Measurements from ENCODE around the gene DHRS4L2. TPM values are rescaled to one million over a fixed set of nuclear protein-coding genes. Genes with fewer than 3 reads are reported as not detected.
"Not testable (repeated sequence)": the region's sequence is repeated elsewhere in the genome, so short reads cannot be mapped to it uniquely, and the experiment has no call there.

The DHRS4L2 gene
- total RNA-seq, 2 donors from 2014 or later: 10.6 to 17.6 TPM

DNA sequence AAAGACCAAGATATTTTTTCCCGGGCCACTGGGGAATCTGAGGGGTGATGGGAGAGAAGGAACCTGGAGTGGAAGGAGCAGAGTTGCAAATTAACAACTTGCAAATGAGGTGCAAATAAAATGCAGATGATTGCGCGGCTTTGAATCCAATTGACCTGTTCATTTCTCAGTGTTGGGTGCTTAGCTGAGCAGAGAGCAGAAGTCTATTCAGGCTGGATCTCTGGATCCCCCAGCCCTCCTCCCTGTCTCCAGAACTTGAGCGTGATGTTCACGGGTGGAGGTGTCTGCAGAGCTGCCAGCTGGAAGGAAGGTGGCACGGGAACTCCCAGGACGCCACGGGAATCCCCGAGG lies 19.6 kb upstream of the DHRS4L2 start:
- H3K4me3 ChIP-seq: peak overlapping the region in 1 of 2 donors; percentile 46
- H3K4me1 ChIP-seq; H3K27ac ChIP-seq; DNase-seq (ENCODE audit: low spot score); H3K27me3 ChIP-seq; H3K36me3 ChIP-seq; H3K9me3 ChIP-seq: not testable (repeated sequence)

DNA sequence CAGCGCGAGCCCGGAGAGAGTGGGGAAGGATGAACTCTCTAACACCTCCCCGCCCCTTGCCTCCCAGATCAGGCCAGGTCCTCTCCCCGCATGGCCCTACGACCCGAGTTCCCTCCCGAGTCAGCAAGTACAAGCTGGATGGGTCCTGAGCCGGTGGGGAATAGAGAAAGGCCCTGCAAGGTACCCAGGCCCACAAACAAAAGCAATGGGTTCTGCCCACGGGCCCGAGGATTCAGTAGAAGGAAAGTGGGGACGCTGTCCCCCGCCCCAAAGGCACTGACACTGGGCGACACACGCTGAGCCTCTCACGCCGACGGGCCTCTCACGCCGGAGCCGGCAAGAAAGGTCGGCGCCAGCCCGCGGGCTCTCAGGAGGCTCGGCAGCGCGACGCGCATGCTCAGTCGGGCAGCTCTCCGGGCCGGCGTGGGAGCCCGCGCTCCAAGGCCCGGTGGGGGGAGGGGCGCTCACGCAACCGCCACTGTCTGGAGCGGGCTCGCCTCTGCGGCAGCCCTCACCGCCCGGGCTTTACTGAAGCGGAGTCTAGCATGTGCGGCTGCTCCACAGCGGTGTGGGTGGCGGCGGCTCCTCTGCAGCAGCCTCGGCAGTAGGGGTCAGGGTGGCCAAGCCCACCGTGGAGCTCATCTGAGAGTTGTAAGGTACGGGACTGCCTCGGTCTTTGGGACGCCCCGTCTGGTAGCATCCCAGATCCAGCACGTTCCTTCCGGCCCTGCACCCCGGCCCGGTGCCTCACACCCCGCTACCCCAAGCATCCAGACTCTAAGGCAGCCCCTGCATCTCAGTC lies 19.0 kb upstream of the DHRS4L2 start:
- not testable (repeated sequence) for H3K36me3 ChIP-seq

DNA sequence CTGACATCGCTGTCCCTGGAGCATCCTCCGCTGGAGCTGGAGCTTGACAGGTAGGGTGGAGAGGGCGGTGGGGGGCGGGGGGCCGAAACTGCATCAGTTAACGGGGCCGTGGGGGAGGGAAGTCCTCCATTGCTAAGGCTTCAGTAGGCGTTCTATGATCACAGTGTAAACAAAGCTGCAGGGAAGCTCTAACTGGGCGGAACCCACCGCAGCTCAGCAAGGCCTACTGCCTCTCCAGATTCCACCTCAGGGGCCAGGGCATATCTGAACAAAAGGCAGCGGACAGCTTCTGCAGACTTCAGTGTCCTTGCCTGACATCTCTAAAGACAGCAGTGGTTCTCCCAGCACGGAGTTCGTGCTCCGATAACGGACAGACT lies 18.5 kb upstream of the DHRS4L2 start:
- H3K36me3 ChIP-seq; H3K4me3 ChIP-seq; H3K4me1 ChIP-seq; DNase-seq (ENCODE audit: low spot score); H3K27ac ChIP-seq; H3K9me3 ChIP-seq; H3K27me3 ChIP-seq: not testable (repeated sequence)

More for the DNA sequence above, 19.0 kb upstream of the DHRS4L2 start:
- not testable (repeated sequence) for H3K9me3 ChIP-seq; H3K27ac ChIP-seq; H3K27me3 ChIP-seq; DNase-seq (ENCODE audit: low spot score); H3K4me1 ChIP-seq
- H3K4me3 ChIP-seq: peak overlapping the region; percentile 39 to 46

DNA sequence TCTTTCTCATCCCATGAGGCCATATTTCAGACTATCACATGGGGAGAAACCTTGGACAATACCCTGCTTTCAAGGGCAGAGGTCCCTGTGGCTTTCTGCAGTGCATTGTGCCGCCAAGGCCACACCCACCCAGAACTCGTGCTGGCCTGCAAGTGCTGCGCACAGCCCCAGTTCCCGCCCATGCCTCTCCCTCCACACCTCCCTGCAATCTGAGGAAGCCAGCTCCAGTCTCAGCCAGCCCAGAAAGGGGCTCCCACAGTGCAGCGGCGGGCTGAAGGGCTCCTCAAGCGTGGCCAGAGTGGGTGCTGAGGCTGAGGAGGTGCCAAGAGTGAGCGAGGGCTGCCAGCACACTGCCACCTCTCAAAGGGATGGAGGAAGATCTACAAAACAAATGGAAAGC lies 15.6 kb upstream of the DHRS4L2 start:
- H3K36me3 ChIP-seq; H3K4me1 ChIP-seq; H3K4me3 ChIP-seq; H3K27ac ChIP-seq; H3K27me3 ChIP-seq; DNase-seq (ENCODE audit: low spot score); H3K9me3 ChIP-seq: not testable (repeated sequence)

DNA sequence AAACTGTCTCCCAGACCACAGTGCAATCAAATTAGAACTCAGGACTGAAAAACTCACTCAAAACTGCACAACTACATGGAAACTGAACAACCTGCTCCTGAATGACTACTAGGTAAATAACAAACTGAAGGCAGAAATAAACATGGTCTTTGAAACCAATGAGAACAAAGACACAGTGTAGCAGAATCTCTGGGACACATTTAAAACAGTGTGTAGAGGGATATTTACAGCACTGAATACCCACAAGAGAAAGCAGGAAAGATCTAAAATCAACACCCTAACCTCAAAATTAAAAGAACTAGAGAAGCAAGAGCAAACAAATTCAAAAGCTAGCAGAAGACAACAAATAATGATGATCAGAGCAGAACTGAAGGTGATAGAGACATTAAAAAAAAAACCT lies 14.7 kb upstream of the DHRS4L2 start:
- H3K27ac ChIP-seq; H3K4me1 ChIP-seq; H3K9me3 ChIP-seq; H3K27me3 ChIP-seq; H3K36me3 ChIP-seq; DNase-seq (ENCODE audit: low spot score); H3K4me3 ChIP-seq: not testable (repeated sequence)

DNA sequence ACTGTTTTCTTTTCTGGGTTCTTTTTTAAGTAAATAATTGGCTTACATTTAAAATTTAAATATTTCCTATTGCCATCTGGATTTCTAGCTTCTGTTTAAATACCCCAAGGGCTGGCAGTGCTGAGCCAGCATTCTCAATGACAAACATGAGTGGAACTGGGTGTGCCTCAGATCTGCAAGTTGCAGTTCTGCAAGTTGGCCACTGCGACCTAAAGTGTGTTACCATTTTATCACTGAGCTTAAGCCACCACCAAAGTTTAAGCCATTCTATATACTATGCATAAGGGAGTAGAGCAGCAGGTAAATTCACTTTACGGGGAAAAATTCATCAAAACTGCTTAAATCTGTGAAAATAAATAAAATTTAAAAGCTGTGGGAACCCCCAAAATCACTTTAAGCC lies 11.5 kb upstream of the DHRS4L2 start:
- H3K9me3 ChIP-seq; H3K27ac ChIP-seq; H3K27me3 ChIP-seq; DNase-seq (ENCODE audit: low spot score); H3K36me3 ChIP-seq; H3K4me1 ChIP-seq; H3K4me3 ChIP-seq: not testable (repeated sequence)
- TF ChIP-seq, protein P1, sequence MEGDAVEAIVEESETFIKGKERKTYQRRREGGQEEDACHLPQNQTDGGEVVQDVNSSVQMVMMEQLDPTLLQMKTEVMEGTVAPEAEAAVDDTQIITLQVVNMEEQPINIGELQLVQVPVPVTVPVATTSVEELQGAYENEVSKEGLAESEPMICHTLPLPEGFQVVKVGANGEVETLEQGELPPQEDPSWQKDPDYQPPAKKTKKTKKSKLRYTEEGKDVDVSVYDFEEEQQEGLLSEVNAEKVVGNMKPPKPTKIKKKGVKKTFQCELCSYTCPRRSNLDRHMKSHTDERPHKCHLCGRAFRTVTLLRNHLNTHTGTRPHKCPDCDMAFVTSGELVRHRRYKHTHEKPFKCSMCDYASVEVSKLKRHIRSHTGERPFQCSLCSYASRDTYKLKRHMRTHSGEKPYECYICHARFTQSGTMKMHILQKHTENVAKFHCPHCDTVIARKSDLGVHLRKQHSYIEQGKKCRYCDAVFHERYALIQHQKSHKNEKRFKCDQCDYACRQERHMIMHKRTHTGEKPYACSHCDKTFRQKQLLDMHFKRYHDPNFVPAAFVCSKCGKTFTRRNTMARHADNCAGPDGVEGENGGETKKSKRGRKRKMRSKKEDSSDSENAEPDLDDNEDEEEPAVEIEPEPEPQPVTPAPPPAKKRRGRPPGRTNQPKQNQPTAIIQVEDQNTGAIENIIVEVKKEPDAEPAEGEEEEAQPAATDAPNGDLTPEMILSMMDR (IDR thresholded peaks at IDR 0.05): peak in 1 of 2 donors; percentile 32

DNA sequence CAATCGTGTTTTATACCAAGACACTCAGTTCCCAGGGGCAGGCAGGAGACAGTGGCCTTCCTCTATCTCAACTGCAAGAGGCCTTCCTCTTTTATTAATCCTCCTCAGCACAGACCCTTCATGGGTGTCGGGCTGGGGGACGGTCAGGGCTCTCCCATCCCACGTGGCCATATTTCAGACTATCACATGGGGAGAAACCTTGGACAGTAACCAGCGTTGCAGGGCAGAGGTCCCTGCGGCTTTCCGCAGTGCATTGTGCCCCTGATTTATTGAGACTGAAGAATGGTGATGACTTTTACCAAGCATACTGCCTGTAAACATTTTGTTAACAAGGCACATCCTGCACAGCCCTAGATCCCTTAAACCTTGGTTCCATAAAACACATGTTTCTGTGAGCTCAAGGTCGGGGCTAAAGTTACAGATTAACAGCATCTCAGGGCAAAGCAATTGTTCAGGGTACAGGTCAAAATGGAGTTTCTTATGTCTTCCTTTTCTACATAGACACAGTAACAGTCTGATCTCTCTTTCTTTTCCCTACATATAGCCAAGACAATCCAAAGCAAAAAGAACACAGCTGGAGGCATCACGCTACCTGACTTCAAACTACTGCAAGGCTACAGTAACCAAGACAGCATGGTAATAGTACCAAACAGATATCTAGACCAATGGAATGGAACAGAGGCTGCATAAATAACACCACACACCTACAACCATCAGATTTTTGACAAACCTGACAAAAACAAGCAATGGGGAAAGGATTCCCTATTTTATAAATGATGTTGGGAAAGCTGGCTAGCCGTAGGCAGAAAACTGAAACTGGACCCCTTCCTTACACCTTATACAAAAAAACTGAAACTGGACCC lies 6.5 kb upstream of the DHRS4L2 start:
- not testable (repeated sequence) for H3K27ac ChIP-seq; H3K36me3 ChIP-seq; H3K9me3 ChIP-seq; DNase-seq (ENCODE audit: low spot score); H3K4me3 ChIP-seq; H3K4me1 ChIP-seq; H3K27me3 ChIP-seq

DNA sequence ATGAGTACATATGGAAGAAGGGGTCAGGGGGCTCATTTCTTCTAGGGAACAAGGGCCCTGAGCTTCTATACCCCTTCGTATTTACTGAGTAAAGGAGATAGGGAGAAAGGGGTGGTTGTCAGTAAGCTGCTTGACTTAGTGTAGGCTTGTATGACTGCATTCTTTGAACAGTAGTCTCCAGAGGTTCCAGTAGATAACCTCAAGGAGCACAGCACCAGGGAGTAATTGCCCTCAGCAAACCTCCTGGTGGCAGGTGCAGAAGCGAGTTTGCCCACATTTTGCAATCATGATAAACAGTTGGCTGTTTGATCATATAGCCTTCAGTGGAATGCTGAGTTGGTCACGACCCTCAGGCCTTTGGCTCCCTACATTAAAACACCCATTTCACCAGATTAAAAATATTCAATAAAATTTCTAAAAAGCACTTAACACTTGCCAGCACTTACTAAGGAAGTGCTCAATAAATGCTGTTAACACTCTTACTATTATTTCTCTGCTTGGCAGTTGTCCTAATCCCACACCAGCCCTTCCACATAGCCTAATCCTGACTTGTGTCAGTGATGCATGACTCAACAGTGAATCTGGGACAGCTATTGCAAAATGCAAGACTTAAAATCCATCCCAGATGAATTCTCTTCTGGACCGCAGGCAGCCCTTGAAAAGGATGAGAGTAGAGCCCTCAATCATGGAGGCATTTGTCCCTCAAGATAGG lies 3.7 kb upstream of the DHRS4L2 start:
- Histone ChIP-seq H3K4me3 (no peak overlapping the region), H3K27ac (peak overlapping the region in 1 of 2 donors; percentile 35), H3K27me3 (no peaks in the 10 kb centered on the region), H3K9me3 (no peaks in the 10 kb centered on the region), H3K4me1 (peaks cover 0 to 15% of the 10 kb centered on the region in 2 donors), H3K36me3 (no peaks in the 10 kb centered on the region)
- DNase-seq (ENCODE audit: low spot score): no peak
- TF ChIP-seq, protein P1 (IDR thresholded peaks at IDR 0.05): no peak

DNA sequence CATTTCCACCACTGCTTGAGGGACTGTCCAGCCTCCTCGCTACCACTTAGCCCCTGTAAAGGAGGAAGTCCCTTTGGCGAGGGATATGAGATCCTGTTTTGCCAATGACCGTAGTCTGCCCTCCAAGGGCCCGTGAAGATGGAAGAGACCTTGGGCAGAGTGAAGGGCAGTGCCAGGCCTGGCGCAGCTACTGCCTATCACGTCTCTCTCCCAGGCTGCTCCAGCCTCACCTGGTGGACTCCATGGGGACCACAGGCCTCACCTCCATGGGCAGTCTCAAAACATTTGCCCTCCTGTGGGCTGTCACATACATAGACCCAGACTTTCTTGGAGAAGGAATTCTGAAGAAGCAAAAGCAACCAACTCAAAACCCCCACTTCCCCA lies 514 bp upstream of the DHRS4L2 start:
- H3K9me3 ChIP-seq; H3K36me3 ChIP-seq; DNase-seq (ENCODE audit: low spot score); H3K27me3 ChIP-seq: not testable (repeated sequence)
- H3K4me3 ChIP-seq: peak overlapping the region; percentile 28 to 45
- H3K4me1 ChIP-seq: peaks cover 0 to 15% of the 10 kb centered on the region in 2 donors
- peak overlapping the region; percentile 57 to 69 for H3K27ac ChIP-seq

DNA sequence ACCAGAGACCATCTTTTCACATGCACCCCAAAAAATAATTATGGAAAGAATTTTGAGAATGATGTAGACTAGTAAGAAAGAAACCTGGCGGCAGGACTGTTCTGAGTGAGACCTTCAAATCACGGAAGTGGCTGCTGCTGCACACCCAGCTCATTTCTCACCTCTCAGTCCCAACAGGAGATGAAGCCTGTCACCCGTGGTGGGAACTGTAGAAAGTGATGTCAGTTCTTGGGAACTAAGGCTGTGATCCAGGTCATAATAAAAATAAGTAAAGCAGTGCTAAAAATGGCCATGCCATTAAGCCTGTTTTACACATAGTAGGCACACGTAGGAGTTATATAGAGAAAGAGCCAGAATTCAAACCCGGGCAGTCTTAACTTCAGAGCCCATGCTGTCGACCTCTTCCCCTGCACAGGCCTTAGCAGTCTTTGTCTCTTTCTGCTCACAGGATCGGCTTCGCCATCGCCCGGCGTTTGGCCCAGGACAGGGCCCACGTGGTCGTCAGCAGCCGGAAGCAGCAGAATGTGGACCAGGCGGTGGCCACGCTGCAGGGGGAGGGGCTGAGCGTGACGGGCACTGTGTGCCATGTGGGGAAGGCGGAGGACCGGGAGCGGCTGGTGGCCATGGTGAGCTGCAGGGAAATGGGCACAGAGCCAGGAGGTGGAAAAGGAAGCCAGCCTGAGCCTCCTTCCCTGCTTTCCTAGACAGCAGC lies 1.2 kb downstream of the DHRS4L2 start:
- not testable (repeated sequence) for H3K9me3 ChIP-seq; H3K36me3 ChIP-seq; H3K27me3 ChIP-seq; H3K4me3 ChIP-seq; H3K27ac ChIP-seq; DNase-seq (ENCODE audit: low spot score)
- H3K4me1 ChIP-seq: peaks cover 0 to 15% of the 10 kb centered on the region in 2 donors

DNA sequence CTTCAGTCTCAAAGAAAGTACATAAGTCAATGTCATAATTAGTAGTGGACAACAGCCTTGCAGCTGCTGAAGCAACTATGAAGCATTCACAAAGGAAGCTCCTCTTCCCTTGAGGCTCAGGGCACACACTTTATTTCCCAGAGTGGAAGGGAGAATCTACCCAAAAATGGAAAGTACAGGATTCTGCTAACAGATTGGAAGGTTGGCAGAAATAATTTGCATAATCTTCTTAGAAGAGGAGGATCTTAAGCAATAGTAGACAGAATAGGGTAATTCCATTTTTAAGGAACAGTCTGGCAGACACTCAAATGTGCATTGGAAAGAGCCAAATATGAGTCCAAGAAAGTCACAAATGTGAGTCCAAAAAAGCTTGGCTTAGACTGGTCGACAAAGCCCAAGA lies 2.2 kb downstream of the DHRS4L2 start:
- not testable (repeated sequence) for H3K4me3 ChIP-seq; H3K36me3 ChIP-seq; H3K27me3 ChIP-seq; DNase-seq (ENCODE audit: low spot score); H3K27ac ChIP-seq; H3K9me3 ChIP-seq
- H3K4me1 ChIP-seq: peaks cover 0 to 15% of the 10 kb centered on the region in 2 donors

DNA sequence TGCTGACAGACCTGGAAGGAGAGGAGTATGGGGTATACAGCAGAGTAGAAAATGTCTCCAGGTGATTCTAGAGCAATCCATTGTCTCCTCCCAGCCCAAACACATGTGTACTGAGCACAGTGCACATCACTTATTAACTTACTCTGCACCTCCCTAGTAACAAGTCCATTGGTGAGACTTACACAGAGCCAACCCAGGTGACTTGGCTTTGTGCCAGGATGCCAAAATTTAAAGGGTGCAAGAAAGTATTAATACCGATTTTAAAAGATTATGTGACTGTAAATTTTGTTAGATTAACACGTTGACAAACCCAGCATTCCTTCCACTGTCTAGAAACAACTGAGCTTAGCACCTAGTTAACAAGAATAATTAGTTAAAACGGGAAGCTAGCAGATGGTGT lies 4.3 kb downstream of the DHRS4L2 start:
- DNase-seq (ENCODE audit: low spot score); H3K27me3 ChIP-seq; H3K27ac ChIP-seq; H3K36me3 ChIP-seq; H3K4me3 ChIP-seq; H3K9me3 ChIP-seq: not testable (repeated sequence)
- H3K4me1 ChIP-seq: peaks cover 0 to 15% of the 10 kb centered on the region in 2 donors
